PFSK-1 (cell line): ENCODE measurements around the gene TICRR.

Experiments used
- POLR2AphosphoS5 ChIP-seq: IDR thresholded peaks from 2 replicates; pipeline ENCODE4 v1.6.1; 2012; ENCODE audit warnings: low read depth, mild to moderate bottlenecking, control low read depth, low read length, moderate library complexity
- TAF1 ChIP-seq: IDR thresholded peaks from 2 replicates; pipeline ENCODE4 v1.6.1; 2012; ENCODE audit warnings: low read length, control low read depth, borderline replicate concordance; ENCODE audit not compliant: insufficient read depth
- TF ChIP-seq, protein P1 (sequence below), 2 experiments: IDR thresholded peaks; 2 replicates each; pipeline versions ENCODE4 v1.6.1 to v1.8.0; 2011 to 2012; ENCODE audit warnings: low read depth in 2 of 2, low read length in 2 of 2, control low read depth in 1 of 2, inconsistent platforms in 1 of 2, mild to moderate bottlenecking in 1 of 2, moderate library complexity in 1 of 2; ENCODE audit not compliant: insufficient read depth in 1 of 2

DNA sequence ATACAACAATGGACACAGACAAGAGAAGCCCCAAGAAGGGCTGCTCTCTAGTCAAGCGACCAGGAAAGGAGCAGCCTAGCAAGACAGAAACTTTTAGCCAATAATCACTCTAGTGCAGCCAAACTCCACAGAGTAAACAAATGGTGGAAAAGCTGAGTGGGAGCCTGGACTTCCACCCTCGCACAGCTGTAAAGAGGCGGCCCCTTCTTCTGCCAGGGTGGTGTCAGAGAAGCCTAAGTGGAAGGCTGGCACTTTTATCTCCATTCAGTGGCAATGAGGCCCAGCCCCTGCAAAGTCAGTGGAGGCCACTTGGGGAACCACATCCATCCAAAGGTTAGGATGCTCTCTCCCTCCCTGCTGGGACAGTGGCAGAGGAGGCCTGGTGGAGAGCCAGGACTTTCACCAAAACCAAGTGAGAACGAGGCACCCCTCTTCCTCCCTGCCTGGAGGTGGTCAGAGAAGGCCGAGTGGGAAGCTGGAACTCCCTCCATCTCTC lies 15.5 kb upstream of the TICRR start:
- TF ChIP-seq TAF1 (no peak), POLR2AphosphoS5 (no peak)
- TF ChIP-seq, protein P1, sequence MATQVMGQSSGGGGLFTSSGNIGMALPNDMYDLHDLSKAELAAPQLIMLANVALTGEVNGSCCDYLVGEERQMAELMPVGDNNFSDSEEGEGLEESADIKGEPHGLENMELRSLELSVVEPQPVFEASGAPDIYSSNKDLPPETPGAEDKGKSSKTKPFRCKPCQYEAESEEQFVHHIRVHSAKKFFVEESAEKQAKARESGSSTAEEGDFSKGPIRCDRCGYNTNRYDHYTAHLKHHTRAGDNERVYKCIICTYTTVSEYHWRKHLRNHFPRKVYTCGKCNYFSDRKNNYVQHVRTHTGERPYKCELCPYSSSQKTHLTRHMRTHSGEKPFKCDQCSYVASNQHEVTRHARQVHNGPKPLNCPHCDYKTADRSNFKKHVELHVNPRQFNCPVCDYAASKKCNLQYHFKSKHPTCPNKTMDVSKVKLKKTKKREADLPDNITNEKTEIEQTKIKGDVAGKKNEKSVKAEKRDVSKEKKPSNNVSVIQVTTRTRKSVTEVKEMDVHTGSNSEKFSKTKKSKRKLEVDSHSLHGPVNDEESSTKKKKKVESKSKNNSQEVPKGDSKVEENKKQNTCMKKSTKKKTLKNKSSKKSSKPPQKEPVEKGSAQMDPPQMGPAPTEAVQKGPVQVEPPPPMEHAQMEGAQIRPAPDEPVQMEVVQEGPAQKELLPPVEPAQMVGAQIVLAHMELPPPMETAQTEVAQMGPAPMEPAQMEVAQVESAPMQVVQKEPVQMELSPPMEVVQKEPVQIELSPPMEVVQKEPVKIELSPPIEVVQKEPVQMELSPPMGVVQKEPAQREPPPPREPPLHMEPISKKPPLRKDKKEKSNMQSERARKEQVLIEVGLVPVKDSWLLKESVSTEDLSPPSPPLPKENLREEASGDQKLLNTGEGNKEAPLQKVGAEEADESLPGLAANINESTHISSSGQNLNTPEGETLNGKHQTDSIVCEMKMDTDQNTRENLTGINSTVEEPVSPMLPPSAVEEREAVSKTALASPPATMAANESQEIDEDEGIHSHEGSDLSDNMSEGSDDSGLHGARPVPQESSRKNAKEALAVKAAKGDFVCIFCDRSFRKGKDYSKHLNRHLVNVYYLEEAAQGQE (IDR thresholded peaks at IDR 0.05; ENCODE audit: insufficient read depth in 1 of 2, low read depth in 2 of 2, low read length in 2 of 2) = no peak
